GM20000 (cell line): ENCODE measurements around the gene CTDP1.
"Not testable (repeated sequence)": the region's sequence is repeated elsewhere in the genome, so short reads cannot be mapped to it uniquely, and the experiment has no call there.

Experiments used
- DNase-seq: peaks from one replicate; pipeline ENCODE4 v3.0.0; 2012; ENCODE audit warnings: low spot score
- TF ChIP-seq, protein P1 (sequence below): IDR thresholded peaks from 2 replicates; pipeline ENCODE4 v1.5.1; 2012; ENCODE audit warnings: mild to moderate bottlenecking, control low read depth; ENCODE audit errors: extremely low read depth, missing control alignments

CTDP1 gene

GRCh38 chr18:79748321-79749180 is 68.9 kb downstream of the CTDP1 start:
- no peak for DNase-seq
- TF ChIP-seq, protein P1, sequence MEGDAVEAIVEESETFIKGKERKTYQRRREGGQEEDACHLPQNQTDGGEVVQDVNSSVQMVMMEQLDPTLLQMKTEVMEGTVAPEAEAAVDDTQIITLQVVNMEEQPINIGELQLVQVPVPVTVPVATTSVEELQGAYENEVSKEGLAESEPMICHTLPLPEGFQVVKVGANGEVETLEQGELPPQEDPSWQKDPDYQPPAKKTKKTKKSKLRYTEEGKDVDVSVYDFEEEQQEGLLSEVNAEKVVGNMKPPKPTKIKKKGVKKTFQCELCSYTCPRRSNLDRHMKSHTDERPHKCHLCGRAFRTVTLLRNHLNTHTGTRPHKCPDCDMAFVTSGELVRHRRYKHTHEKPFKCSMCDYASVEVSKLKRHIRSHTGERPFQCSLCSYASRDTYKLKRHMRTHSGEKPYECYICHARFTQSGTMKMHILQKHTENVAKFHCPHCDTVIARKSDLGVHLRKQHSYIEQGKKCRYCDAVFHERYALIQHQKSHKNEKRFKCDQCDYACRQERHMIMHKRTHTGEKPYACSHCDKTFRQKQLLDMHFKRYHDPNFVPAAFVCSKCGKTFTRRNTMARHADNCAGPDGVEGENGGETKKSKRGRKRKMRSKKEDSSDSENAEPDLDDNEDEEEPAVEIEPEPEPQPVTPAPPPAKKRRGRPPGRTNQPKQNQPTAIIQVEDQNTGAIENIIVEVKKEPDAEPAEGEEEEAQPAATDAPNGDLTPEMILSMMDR = no peak

GRCh38 chr18:79749251-79750191 is 69.9 kb downstream of the CTDP1 start:
- TF ChIP-seq, protein P1 = no peak

GRCh38 chr18:79750980-79751571 is 71.5 kb downstream of the CTDP1 start:
- TF ChIP-seq, protein P1 = no peak
- DNase-seq = no peak

More at GRCh38 chr18:79749251-79750191, 69.9 kb downstream of the CTDP1 start:
- DNase-seq = no peak

GRCh38 chr18:79751918-79752578 is 72.4 kb downstream of the CTDP1 start:
- not testable (repeated sequence) for DNase-seq

DNA sequence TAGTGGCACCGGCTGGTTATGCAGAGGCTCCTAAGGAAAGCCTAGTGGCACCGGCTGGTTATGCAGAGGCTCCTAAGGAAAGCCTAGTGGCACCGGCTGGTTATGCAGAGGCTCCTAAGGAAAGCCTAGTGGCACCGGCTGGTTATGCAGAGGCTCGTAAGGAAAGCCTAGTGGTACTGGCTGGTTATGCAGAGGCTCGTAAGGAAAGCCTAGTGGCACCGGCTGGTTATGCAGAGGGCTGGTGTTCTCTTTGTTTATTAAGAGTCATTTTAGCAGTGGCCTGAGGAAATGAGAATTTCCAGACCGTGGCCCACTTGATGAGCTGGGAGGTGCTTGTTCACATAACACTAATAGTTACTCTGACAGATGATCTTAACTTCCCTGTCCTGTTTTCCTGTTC is 73.3 kb downstream of the CTDP1 start:
- not testable (repeated sequence) for DNase-seq

DNA sequence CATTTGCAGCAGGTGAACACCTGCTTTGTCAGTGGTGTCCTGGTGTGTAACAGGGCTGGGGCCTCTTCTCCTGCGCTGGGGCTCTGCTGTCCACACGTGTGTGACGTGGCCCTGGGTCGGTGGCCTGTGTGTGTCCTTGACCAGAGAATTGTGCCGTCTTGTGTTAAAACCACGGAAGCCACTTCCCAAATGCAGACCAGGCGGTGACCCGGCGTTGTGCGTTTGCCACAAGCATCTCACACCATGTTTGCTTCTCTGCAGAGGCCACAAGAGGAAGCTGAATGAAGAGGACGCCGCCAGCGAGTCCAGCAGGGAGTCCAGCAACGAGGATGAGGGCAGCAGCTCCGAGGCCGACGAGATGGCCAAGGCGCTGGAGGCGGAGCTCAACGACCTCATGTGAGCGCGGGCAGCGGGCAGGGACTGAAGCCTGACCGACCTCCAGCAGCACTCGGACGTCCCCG is 73.8 kb downstream of the CTDP1 start:
- DNase-seq = no peak
- TF ChIP-seq, protein P1 = no peak

DNA sequence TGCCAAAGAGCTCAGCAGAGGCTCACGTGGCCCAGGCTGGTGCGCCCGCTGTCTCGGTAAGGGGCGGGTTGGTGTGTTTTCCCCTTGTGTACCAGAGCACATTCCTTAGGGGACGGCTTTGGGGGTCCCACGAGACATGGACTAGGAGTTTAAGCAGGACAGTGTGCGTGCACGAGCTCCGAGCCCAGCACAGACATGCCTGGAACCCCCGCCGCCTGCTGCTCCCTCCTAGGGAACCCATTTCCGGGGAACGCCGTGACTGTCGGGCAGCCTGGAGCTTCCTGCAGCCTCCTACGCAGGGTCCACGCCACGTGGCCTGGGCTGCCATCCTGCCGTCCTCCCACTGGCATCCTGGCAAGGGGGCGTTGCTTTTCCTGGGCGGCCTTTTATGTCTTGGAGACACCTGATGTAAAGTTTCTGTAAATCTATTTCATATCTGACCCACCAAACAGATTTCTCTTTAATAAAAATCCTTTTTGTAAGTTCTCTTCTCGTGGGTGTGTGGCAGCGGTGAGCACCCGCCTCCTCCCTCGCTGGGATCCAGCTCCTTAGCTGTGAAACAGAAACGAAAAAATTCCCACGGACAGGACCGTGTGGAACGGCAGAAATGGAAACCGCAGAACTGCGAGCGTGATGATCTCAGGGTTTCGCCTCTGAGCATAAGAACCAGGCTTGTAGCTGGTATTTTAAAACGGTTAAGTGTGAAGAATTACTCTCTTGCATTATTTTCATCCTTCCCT is 74.6 kb downstream of the CTDP1 start:
- DNase-seq = no peak
- TF ChIP-seq, protein P1 = no peak
